ENCODE results near the gene MTHFD2.
"Not testable (repeated sequence)": the region's sequence is repeated elsewhere in the genome, so short reads cannot be mapped to it uniquely, and the experiment has no call there.

MTHFD2 gene

DNA sequence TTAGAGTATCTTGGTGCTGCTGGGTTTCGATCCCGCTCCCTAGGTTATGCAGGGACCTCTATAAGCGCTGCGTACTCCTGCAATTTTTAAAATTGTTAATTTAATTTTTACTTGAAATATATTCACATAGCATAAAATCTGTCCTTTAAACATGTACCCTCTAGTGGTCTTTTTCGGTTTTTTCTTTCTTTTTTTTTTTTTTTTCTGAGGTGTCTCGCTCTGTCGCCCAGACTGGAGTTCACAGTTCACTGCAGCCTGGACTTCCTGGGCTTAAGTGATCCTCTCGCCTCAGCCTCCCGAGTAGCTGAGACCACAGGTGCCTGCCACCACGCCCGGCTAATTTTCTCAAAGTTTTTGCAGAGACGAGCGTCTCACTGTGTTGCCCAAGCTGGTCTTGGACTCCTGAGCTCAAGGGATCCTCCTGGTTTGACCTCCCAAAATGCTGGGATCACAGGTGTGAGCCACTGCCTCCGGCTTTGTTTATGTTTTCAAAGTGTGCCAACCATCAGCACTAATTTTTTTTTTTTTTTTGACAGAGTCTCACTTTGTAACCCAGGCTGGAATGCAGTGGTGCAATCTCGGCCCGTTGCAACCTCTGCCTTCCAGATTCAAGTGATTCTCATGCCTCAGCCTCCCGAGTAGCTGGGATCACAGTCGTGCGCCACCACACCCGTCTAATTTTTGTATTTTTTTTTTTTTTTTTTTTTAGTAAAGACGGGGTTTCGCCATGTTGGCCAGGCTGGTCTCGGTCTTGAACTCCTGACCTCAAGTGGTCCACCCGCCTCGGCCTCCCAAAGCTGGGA lies 19.2 kb upstream of the MTHFD2 start:
- H3K9me3 ChIP-seq (ENCODE audit: control insufficient read depth, low read length) = no peaks in the 10 kb centered on the region
- H3K4me3 ChIP-seq (ENCODE audit: low read length) = peak overlapping the region; percentile 85
- no peak for DNase-seq (ENCODE audit: low read depth)
- no peaks in the 10 kb centered on the region for H3K36me3 ChIP-seq (ENCODE audit: control insufficient read depth, insufficient read depth, low read length, severe bottlenecking)
- peak overlapping the region; percentile 95 for H3K9ac ChIP-seq (ENCODE audit: low read length)
- peaks cover 17% of the 10 kb centered on the region for H3K4me1 ChIP-seq (ENCODE audit: control insufficient read depth, insufficient read depth, low read length)
- no peaks in the 10 kb centered on the region for H3K27me3 ChIP-seq (replicated peaks; ENCODE audit: control insufficient read depth, insufficient read depth, low read length)

- DNase-seq (ENCODE audit: low read depth) = peak; percentile 14
- Histone ChIP-seq H3K27me3 (replicated peaks; ENCODE audit: control insufficient read depth, insufficient read depth, low read length) (no peaks in the 10 kb centered on the region), H3K9ac (ENCODE audit: low read length) (peak overlapping the region; percentile 5), H3K4me3 (ENCODE audit: low read length) (no peak overlapping the region), H3K36me3 (ENCODE audit: control insufficient read depth, insufficient read depth, low read length, severe bottlenecking) (no peaks in the 10 kb centered on the region), H3K9me3 (ENCODE audit: control insufficient read depth, low read length) (no peaks in the 10 kb centered on the region), H3K4me1 (ENCODE audit: control insufficient read depth, insufficient read depth, low read length) (peaks cover 15% of the 10 kb centered on the region)
Observed at GRCh38 chr2:74181739-74182138, 16.7 kb upstream of the MTHFD2 start.

DNA sequence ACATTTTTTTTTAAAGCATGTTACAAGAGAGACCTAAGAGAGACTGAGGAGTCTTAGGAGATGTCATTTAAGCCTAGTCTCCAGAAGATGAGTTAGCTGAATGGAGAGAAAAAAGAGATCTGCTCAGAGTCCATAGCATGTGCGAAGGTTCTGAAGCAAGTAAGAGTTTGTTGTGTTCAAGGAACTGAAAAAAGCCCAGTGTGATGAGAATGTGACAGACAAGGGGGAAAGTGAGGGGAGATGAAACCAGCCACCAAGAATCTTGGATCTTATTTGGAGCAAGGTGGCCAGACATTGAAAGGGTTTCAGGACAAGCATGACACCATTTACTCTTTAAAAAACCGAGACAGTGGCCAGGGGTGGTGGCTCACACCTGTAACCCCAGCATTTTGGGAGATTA lies 14.5 kb upstream of the MTHFD2 start:
- Histone ChIP-seq H3K9me3 (ENCODE audit: control insufficient read depth, low read length) (no peaks in the 10 kb centered on the region), H3K27me3 (replicated peaks; ENCODE audit: control insufficient read depth, insufficient read depth, low read length) (no peaks in the 10 kb centered on the region), H3K4me1 (ENCODE audit: control insufficient read depth, insufficient read depth, low read length) (peaks cover 8% of the 10 kb centered on the region), H3K4me3 (ENCODE audit: low read length) (no peak overlapping the region), H3K36me3 (ENCODE audit: control insufficient read depth, insufficient read depth, low read length, severe bottlenecking) (no peaks in the 10 kb centered on the region), H3K9ac (ENCODE audit: low read length) (no peak overlapping the region)
- no peak for DNase-seq (ENCODE audit: low read depth)

DNA sequence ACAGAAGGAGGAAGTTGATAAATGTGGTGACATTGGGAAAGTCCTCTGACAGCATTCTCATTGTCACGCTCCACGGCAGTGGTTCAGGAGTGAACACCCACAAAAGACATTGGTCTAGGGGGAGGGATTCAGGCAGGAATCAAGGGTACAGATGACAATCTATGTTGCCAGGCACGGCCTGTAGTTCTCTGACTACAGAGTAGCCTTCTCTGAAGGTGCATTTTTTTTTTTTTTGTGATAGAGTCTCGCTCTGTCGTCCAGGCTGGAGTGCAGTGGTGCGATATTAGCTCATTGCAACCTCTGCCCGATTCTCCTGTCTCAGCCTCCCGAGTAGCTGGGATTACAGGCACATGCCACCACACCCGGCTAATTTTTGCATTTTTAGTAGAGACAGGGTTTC lies 12.4 kb upstream of the MTHFD2 start:
- no peaks in the 10 kb centered on the region for H3K36me3 ChIP-seq (ENCODE audit: control insufficient read depth, insufficient read depth, low read length, severe bottlenecking)
- peaks cover 3% of the 10 kb centered on the region for H3K4me1 ChIP-seq (ENCODE audit: control insufficient read depth, insufficient read depth, low read length)
- no peak overlapping the region for H3K4me3 ChIP-seq (ENCODE audit: low read length)
- DNase-seq (ENCODE audit: low read depth) = no peak
- no peak overlapping the region for H3K9ac ChIP-seq (ENCODE audit: low read length)
- no peaks in the 10 kb centered on the region for H3K9me3 ChIP-seq (ENCODE audit: control insufficient read depth, low read length)
- H3K27me3 ChIP-seq (replicated peaks; ENCODE audit: control insufficient read depth, insufficient read depth, low read length) = peaks cover under 1% of the 10 kb centered on the region

DNA sequence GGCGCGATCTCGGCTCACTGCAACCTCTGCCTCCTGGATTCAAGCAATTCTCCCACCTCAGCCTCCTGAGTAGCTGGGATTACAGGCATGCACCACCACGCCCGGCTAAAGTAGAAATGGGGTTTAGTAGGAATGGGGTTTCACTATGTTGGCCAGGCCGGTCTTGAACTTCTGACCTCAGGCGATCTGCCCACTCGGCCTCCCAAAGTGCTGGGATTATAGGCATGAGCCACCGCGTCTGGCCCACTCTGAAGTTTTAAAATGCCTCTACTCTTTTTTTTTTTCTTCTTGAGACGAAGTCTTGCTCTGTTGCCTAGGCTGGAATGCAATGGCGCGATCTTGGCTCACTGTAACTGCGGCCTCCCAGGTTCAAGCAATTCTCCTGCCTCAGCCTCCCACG lies 11.7 kb upstream of the MTHFD2 start:
- H3K4me1 ChIP-seq (ENCODE audit: control insufficient read depth, insufficient read depth, low read length); H3K36me3 ChIP-seq (ENCODE audit: control insufficient read depth, insufficient read depth, low read length, severe bottlenecking); DNase-seq (ENCODE audit: low read depth); H3K9me3 ChIP-seq (ENCODE audit: control insufficient read depth, low read length); H3K27me3 ChIP-seq (replicated peaks; ENCODE audit: control insufficient read depth, insufficient read depth, low read length); H3K4me3 ChIP-seq (ENCODE audit: low read length); H3K9ac ChIP-seq (ENCODE audit: low read length): not testable (repeated sequence)

- no peaks in the 10 kb centered on the region for H3K9me3 ChIP-seq (ENCODE audit: control insufficient read depth, low read length)
- peak; percentile 15 for DNase-seq (ENCODE audit: low read depth)
- H3K4me3 ChIP-seq (ENCODE audit: low read length) = no peak overlapping the region
- no peaks in the 10 kb centered on the region for H3K36me3 ChIP-seq (ENCODE audit: control insufficient read depth, insufficient read depth, low read length, severe bottlenecking)
- peaks cover 3% of the 10 kb centered on the region for H3K4me1 ChIP-seq (ENCODE audit: control insufficient read depth, insufficient read depth, low read length)
- H3K9ac ChIP-seq (ENCODE audit: low read length) = no peak overlapping the region
- peaks cover 3% of the 10 kb centered on the region for H3K27me3 ChIP-seq (replicated peaks; ENCODE audit: control insufficient read depth, insufficient read depth, low read length)
Observed at GRCh38 chr2:74188018-74188601, 10.3 kb upstream of the MTHFD2 start.

GRCh38 chr2:74188696-74189095 lies 9.7 kb upstream of the MTHFD2 start:
- H3K9ac ChIP-seq (ENCODE audit: low read length) = no peak overlapping the region
- H3K27me3 ChIP-seq (replicated peaks; ENCODE audit: control insufficient read depth, insufficient read depth, low read length) = peaks cover 3% of the 10 kb centered on the region

GRCh38 chr2:74191596-74192380 lies 6.6 kb upstream of the MTHFD2 start:
- Histone ChIP-seq H3K36me3 (ENCODE audit: control insufficient read depth, insufficient read depth, low read length, severe bottlenecking) (no peaks in the 10 kb centered on the region), H3K4me3 (ENCODE audit: low read length) (no peak overlapping the region), H3K27me3 (replicated peaks; ENCODE audit: control insufficient read depth, insufficient read depth, low read length) (peaks cover 3% of the 10 kb centered on the region), H3K9ac (ENCODE audit: low read length) (no peak overlapping the region), H3K9me3 (ENCODE audit: control insufficient read depth, low read length) (no peaks in the 10 kb centered on the region), H3K4me1 (ENCODE audit: control insufficient read depth, insufficient read depth, low read length) (peaks cover 3% of the 10 kb centered on the region)
- no peak for DNase-seq (ENCODE audit: low read depth)

More at GRCh38 chr2:74188696-74189095, 9.7 kb upstream of the MTHFD2 start:
- no peak overlapping the region for H3K4me3 ChIP-seq (ENCODE audit: low read length)
- no peaks in the 10 kb centered on the region for H3K9me3 ChIP-seq (ENCODE audit: control insufficient read depth, low read length)
- H3K36me3 ChIP-seq (ENCODE audit: control insufficient read depth, insufficient read depth, low read length, severe bottlenecking) = no peaks in the 10 kb centered on the region
- no peak for DNase-seq (ENCODE audit: low read depth)
- peaks cover 3% of the 10 kb centered on the region for H3K4me1 ChIP-seq (ENCODE audit: control insufficient read depth, insufficient read depth, low read length)

- Histone ChIP-seq H3K4me3 (ENCODE audit: low read length) (no peak overlapping the region), H3K27me3 (replicated peaks; ENCODE audit: control insufficient read depth, insufficient read depth, low read length) (peaks cover 3% of the 10 kb centered on the region), H3K9me3 (ENCODE audit: control insufficient read depth, low read length) (no peaks in the 10 kb centered on the region), H3K9ac (ENCODE audit: low read length) (no peak overlapping the region), H3K36me3 (ENCODE audit: control insufficient read depth, insufficient read depth, low read length, severe bottlenecking) (no peaks in the 10 kb centered on the region), H3K4me1 (ENCODE audit: control insufficient read depth, insufficient read depth, low read length) (peaks cover 7% of the 10 kb centered on the region)
- no peak for DNase-seq (ENCODE audit: low read depth)
Observed at GRCh38 chr2:74194799-74195198, 3.6 kb upstream of the MTHFD2 start.

DNA sequence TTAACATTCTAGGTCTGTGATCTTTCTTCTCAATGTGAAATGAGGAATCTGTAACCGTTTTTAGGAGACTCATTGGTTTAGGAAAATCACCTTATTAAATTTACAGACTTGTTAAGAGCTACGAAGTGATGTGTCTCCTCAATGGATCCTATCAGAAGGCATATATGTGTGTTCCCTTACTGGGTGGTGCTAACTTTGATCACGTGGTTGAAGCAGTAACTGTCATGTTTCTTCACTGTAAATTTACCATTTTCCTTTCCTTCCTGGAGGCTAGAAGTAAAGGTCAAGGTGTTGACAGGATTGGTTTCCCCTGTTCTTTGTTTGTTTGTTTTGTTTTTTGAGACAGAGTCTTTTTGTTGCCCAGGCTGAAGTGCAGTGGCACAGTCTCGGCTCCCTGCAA lies 1.4 kb upstream of the MTHFD2 start:
- H3K27me3 ChIP-seq (replicated peaks; ENCODE audit: control insufficient read depth, insufficient read depth, low read length) = no peaks in the 10 kb centered on the region
- no peak overlapping the region for H3K9ac ChIP-seq (ENCODE audit: low read length)
- no peak for DNase-seq (ENCODE audit: low read depth)
- H3K4me3 ChIP-seq (ENCODE audit: low read length) = no peak overlapping the region
- no peaks in the 10 kb centered on the region for H3K36me3 ChIP-seq (ENCODE audit: control insufficient read depth, insufficient read depth, low read length, severe bottlenecking)
- peaks cover 28% of the 10 kb centered on the region for H3K4me1 ChIP-seq (ENCODE audit: control insufficient read depth, insufficient read depth, low read length)
- no peaks in the 10 kb centered on the region for H3K9me3 ChIP-seq (ENCODE audit: control insufficient read depth, low read length)

DNA sequence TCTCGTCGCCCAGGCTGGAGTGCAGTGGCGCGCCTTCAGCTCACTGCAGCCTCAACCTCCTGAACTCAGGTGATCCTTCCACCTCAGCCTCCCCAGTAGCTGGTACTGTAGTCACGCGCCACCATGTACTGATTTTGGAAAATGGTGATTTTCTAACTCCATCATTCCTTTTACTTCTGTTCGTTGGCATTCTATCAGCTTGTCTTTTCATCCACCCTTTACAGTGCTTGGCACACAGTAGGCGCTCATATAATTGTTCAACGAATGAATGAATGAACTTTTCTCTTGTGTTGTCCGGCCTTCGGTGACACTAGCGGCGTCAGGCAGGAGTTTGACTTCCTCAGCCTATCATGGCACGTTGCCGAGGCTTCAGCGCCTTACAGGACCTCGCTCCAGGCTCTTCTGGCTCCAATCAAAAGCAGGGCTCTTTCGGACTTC lies 373 bp upstream of the MTHFD2 start:
- no peak for DNase-seq (ENCODE audit: low read depth)
- H3K4me3 ChIP-seq (ENCODE audit: low read length) = peak overlapping the region; percentile 96
- H3K36me3 ChIP-seq (ENCODE audit: control insufficient read depth, insufficient read depth, low read length, severe bottlenecking) = peaks cover 6% of the 10 kb centered on the region
- peak overlapping the region; percentile 98 for H3K9ac ChIP-seq (ENCODE audit: low read length)
- H3K4me1 ChIP-seq (ENCODE audit: control insufficient read depth, insufficient read depth, low read length) = peaks cover 38% of the 10 kb centered on the region
- no peaks in the 10 kb centered on the region for H3K9me3 ChIP-seq (ENCODE audit: control insufficient read depth, low read length)
- no peaks in the 10 kb centered on the region for H3K27me3 ChIP-seq (replicated peaks; ENCODE audit: control insufficient read depth, insufficient read depth, low read length)

Measured in adipocyte (in vitro differentiated cells).